Keratinocyte (primary cell): Measurements from ENCODE around the gene PIGC. TPM values are rescaled to one million over a fixed set of nuclear protein-coding genes. Genes with fewer than 3 reads are reported as not detected.

Experiments
- DNase-seq: peaks from one replicate; pipeline ENCODE4 v3.0.0-alpha.2; 2011; ENCODE audit warnings: low read depth, missing footprints, low spot score
- FAIRE-seq: peaks from 2 replicates; lab custom pipeline; 2011; peaks lifted over from hg19 to GRCh38; lab: Jason Lieb, UNC
- H2AFZ ChIP-seq: 2 replicates; pipeline ENCODE4 v1.6.0; 2012; ENCODE audit warnings: low read length, control low read depth, inconsistent platforms; ENCODE audit not compliant: control insufficient read depth
- H3K27ac ChIP-seq: 2 replicates; pipeline ENCODE4 v1.5.1; 2011; ENCODE audit warnings: low read length; ENCODE audit not compliant: control insufficient read depth, insufficient read depth
- H3K27me3 ChIP-seq: 3 replicates; pipeline ENCODE4 v1.6.0; 2011; ENCODE audit warnings: low read length; ENCODE audit not compliant: control insufficient read depth, insufficient read depth; ENCODE audit errors: extremely low read depth
- H3K36me3 ChIP-seq, 2 experiments: 2 replicates in 1 of 2; 3 replicates in 1 of 2; pipeline ENCODE4 v1.5.1; 2011; ENCODE audit warnings: low read length in 2 of 2, mild to moderate bottlenecking in 1 of 2; ENCODE audit not compliant: control insufficient read depth in 2 of 2, insufficient read depth in 2 of 2; ENCODE audit errors: extremely low read depth in 1 of 2
- H3K4me1 ChIP-seq: 3 replicates; pipeline ENCODE4 v1.5.1; 2011; ENCODE audit warnings: low read length; ENCODE audit not compliant: control insufficient read depth, insufficient read depth; ENCODE audit errors: extremely low read depth
- H3K4me2 ChIP-seq: 3 replicates; pipeline ENCODE4 v1.6.0; 2011; ENCODE audit warnings: low read depth, low read length; ENCODE audit not compliant: control insufficient read depth, insufficient read depth; ENCODE audit errors: extremely low read depth
- H3K4me3 ChIP-seq, 3 experiments: fragments of 200-600 bp in 1 of 3; sonication (generic) in 1 of 3; 2 replicates in 2 of 3; 3 replicates in 1 of 3; pipeline ENCODE4 v1.5.1; 2011 to 2016; ENCODE audit warnings: low read length in 3 of 3, mild to moderate bottlenecking in 3 of 3, control low read depth in 2 of 3, inconsistent platforms in 1 of 3, low read depth in 1 of 3, mixed read lengths in 1 of 3, mixed run types in 1 of 3, moderate library complexity in 1 of 3; ENCODE audit not compliant: control insufficient read depth in 2 of 3, insufficient read depth in 2 of 3; ENCODE audit errors: extremely low read depth in 1 of 3
- H3K79me2 ChIP-seq: 2 replicates; pipeline ENCODE4 v1.6.0; 2012; ENCODE audit warnings: low read length; ENCODE audit not compliant: control insufficient read depth, insufficient read depth
- H3K9ac ChIP-seq: 3 replicates; pipeline ENCODE4 v1.6.0; 2011; ENCODE audit warnings: low read length; ENCODE audit not compliant: control insufficient read depth, insufficient read depth; ENCODE audit errors: extremely low read depth
- H3K9me1 ChIP-seq: 3 replicates; pipeline ENCODE4 v1.6.0; 2011; ENCODE audit warnings: low read length; ENCODE audit not compliant: control insufficient read depth, insufficient read depth; ENCODE audit errors: extremely low read depth
- H3K9me3 ChIP-seq: 2 replicates; pipeline ENCODE4 v1.5.1; 2012; ENCODE audit warnings: low read depth, low read length; ENCODE audit not compliant: control insufficient read depth
- H4K20me1 ChIP-seq: 3 replicates; pipeline ENCODE4 v1.6.0; 2011; ENCODE audit warnings: low read length; ENCODE audit not compliant: control insufficient read depth, insufficient read depth; ENCODE audit errors: extremely low read depth
- CTCF ChIP-seq, 3 experiments: IDR thresholded peaks in 1 of 3; conservative IDR thresholded peaks in 1 of 3; optimal IDR thresholded peaks in 1 of 3; 2 replicates in 2 of 3; 3 replicates in 1 of 3; pipeline versions ENCODE3 to v1.5.1; 2011; ENCODE audit warnings: low read length in 3 of 3, mild to moderate bottlenecking in 3 of 3, moderate library complexity in 2 of 3, control low read depth in 1 of 3, inconsistent platforms in 1 of 3; ENCODE audit not compliant: insufficient read depth in 2 of 3; ENCODE audit errors: extremely low read depth in 1 of 3
- EZH2 ChIP-seq: IDR thresholded peaks from one replicate; pipeline ENCODE4 v1.6.1; 2012; ENCODE audit warnings: inconsistent platforms, mild to moderate bottlenecking, low read length, moderate library complexity
- dilution Hi-C: fragments of 300-500 bp; cut with MboI; formaldehyde crosslinking; loops from one replicate; pipeline ENCODE4 v1.7.0; 2020; ENCODE audit warnings: low sequenced_read_pairs; ENCODE audit not compliant: extremely low pct_ligation_motif_present
- polyA plus RNA-seq, 5 experiments: library from polyadenylated mRNA; depleted of rRNA in 3 of 5; stranded (reverse) in 3 of 5; stranded (forward) in 1 of 5; unstranded in 1 of 5; fragments of >200 nt; gene quantifications; 1 replicate in 1 of 5; 2 replicates in 3 of 5; 3 replicates in 1 of 5; pipeline versions ENCODE4 v1.2.1 to v1.2.3, GENCODE V29; 2011 to 2012; ENCODE audit warnings: missing spikeins in 2 of 5, low read depth in 1 of 5, low replicate concordance in 1 of 5

PIGC gene
- polyA plus RNA-seq, 1 donor (not counting 4 experiments of a cell fraction or from before 2014, with no cell fraction given): 21.6 TPM

DNA sequence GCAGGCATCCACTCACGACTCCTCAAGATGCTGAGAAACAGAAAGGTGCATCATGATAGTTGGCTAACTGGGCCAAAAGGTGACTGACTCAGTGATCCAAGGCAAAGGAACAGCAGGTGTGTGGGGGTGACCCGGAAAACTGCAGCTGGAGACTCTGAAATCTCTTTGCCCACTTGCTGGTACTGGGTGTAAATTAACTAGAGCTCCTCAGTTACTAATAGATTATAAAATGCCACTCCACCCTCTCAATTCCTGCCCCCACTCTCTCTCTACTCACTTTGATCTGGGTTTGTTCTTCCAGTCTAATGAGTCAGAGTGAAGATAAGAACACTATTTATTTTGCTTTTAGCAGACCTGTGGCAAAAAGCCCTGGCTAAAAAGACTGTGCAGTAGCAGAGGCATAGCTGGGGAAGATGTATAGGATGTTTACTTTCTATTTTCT, 7.2 kb upstream of the PIGC start:
- dilution Hi-C loops: no loop called here
- Histone ChIP-seq H3K4me2 (peak overlapping the region; percentile 13), H3K4me1 (peaks cover 29% of the 10 kb centered on the region), H3K4me3 (no peak overlapping the region), H3K9ac (no peak overlapping the region), H4K20me1 (no peaks in the 10 kb centered on the region), H3K79me2 (no peaks in the 10 kb centered on the region), H3K27me3 (no peaks in the 10 kb centered on the region), H3K36me3 (no peaks in the 10 kb centered on the region), H3K9me1 (no peaks in the 10 kb centered on the region), H3K9me3 (no peaks in the 10 kb centered on the region), H2AFZ (no peak overlapping the region), H3K27ac (no peak overlapping the region)
- no peak for FAIRE-seq
- DNase-seq: no peak
- TF ChIP-seq EZH2 (no peak), CTCF (optimal IDR thresholded peaks at IDR 0.05 in 1 of 3, IDR thresholded peaks at IDR 0.05 in 1 of 3, conservative IDR thresholded peaks at IDR 0.05 in 1 of 3; ENCODE audit: extremely low read depth in 1 of 3, insufficient read depth in 2 of 3, low read length in 3 of 3) (no peak)

DNA sequence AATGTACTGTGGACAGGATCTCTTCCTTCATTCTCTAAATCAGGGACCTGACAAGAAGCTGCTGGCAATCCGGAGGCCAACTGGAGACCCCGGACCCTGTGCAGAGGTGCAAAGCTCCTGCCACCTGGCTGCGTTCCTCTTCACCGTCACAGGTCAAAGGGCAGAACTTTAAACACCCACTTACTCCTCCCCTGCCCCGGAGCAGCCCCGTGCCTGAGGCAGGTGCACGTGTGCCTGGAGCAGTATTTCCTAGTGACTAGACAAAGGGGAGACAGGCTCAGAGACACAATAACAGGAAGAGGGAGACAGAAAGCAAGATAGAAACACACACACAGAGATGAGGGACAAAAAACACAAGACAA, 6.6 kb upstream of the PIGC start:
- no peaks in the 10 kb centered on the region for H3K27me3 ChIP-seq
- H2AFZ ChIP-seq: no peak overlapping the region
- H3K4me3 ChIP-seq: no peak overlapping the region
- no peaks in the 10 kb centered on the region for H3K36me3 ChIP-seq
- no peak overlapping the region for H3K4me2 ChIP-seq
- DNase-seq: no peak
- no peaks in the 10 kb centered on the region for H4K20me1 ChIP-seq
- H3K9me3 ChIP-seq: no peaks in the 10 kb centered on the region
- dilution Hi-C loops: no loop called here
- peaks cover 29% of the 10 kb centered on the region for H3K4me1 ChIP-seq
- H3K79me2 ChIP-seq: no peaks in the 10 kb centered on the region
- no peak for FAIRE-seq
- TF ChIP-seq EZH2 (no peak), CTCF (optimal IDR thresholded peaks at IDR 0.05 in 1 of 3, IDR thresholded peaks at IDR 0.05 in 1 of 3, conservative IDR thresholded peaks at IDR 0.05 in 1 of 3; ENCODE audit: extremely low read depth in 1 of 3, insufficient read depth in 2 of 3, low read length in 3 of 3) (no peak)
- no peak overlapping the region for H3K9ac ChIP-seq
- H3K9me1 ChIP-seq: no peaks in the 10 kb centered on the region
- no peak overlapping the region for H3K27ac ChIP-seq
